A673 (cell line): ENCODE measurements around the gene RCBTB1. TPM values are rescaled to one million over a fixed set of nuclear protein-coding genes. Genes with fewer than 3 reads are reported as not detected.

Source experiments
- BruUV-seq: library from RNA; stranded (reverse); fragments of 400-500 nt; replicated peaks from 2 replicates; lab custom pipeline; 2021; lab: Mats Ljungman, UMichigan
- CTCF ChIA-PET: fragments of 300-600 bp; sonication (Branson Sonifier 250); formaldehyde crosslinking; loops from one replicate; lab custom pipeline; 2022; ENCODE audit warnings: antibody characterized with exemption; lab: Charles Lee
- POLR2A ChIA-PET: fragments of 300-600 bp; sonication (Branson Sonifier 250); formaldehyde crosslinking; loops from one replicate; lab custom pipeline; 2022; ENCODE audit warnings: antibody characterized with exemption; ENCODE audit not compliant: low non-redundant PET; lab: Charles Lee
- DNase-seq: peaks from one replicate; pipeline ENCODE4 v3.0.0-alpha.2; 2015; ENCODE audit warnings: low spot score
- H3K27ac ChIP-seq: fragments of 200-600 bp; sonication (generic); 2 replicates; pipeline ENCODE4 v1.5.1; 2016; ENCODE audit warnings: mixed run types, low read depth, mild to moderate bottlenecking, mixed read lengths, antibody characterized with exemption, low read length; ENCODE audit not compliant: poor library complexity, severe bottlenecking
- H3K27me3 ChIP-seq: fragments of 200-600 bp; sonication (generic); replicated peaks from 2 replicates; pipeline ENCODE4 v1.6.1; 2017; ENCODE audit warnings: mixed run types, low read depth, mild to moderate bottlenecking, mixed read lengths, antibody characterized with exemption, low read length; ENCODE audit not compliant: insufficient read depth, poor library complexity
- H3K36me3 ChIP-seq: fragments of 200-600 bp; sonication (generic); 2 replicates; pipeline ENCODE4 v1.6.1; 2016; ENCODE audit warnings: mixed run types, mild to moderate bottlenecking, mixed read lengths, antibody characterized with exemption, low read length; ENCODE audit not compliant: insufficient read depth, poor library complexity, severe bottlenecking
- H3K4me1 ChIP-seq: fragments of 200-600 bp; sonication (generic); 2 replicates; pipeline ENCODE4 v1.6.1; 2017; ENCODE audit warnings: mixed run types, mild to moderate bottlenecking, mixed read lengths, antibody characterized with exemption, low read length; ENCODE audit not compliant: insufficient read depth, poor library complexity, severe bottlenecking
- H3K4me3 ChIP-seq: fragments of 200-600 bp; sonication (generic); 2 replicates; pipeline ENCODE4 v1.5.1; 2016; ENCODE audit warnings: low read depth, mixed run types, mild to moderate bottlenecking, mixed read lengths, low read length; ENCODE audit not compliant: poor library complexity, severe bottlenecking
- H3K9me3 ChIP-seq: fragments of 200-600 bp; sonication (generic); 2 replicates; pipeline ENCODE4 v1.6.1; 2016; ENCODE audit warnings: mixed run types, low read depth, mild to moderate bottlenecking, mixed read lengths, antibody characterized with exemption, low read length; ENCODE audit not compliant: poor library complexity, severe bottlenecking
- EZH2 ChIP-seq: fragments of 200-600 bp; sonication (generic); IDR thresholded peaks from 2 replicates; pipeline ENCODE4 v1.6.1; 2017; ENCODE audit warnings: borderline replicate concordance, low read depth, mild to moderate bottlenecking, mixed read lengths, antibody characterized with exemption, low read length; ENCODE audit not compliant: poor library complexity, severe bottlenecking
- intact Hi-C: fragments of 100-400 bp; cut with micrococcal nuclease; formaldehyde crosslinking; loops from one replicate; pipeline ENCODE4 v1.10.0; 2022; ENCODE audit not compliant: unreplicated experiment
- total RNA-seq: library from RNA; stranded (reverse); gene quantifications from 2 replicates; pipeline ENCODE4 v1.2.3, GENCODE V29; 2021
- TF ChIP-seq, protein P1 (sequence below): fragments of 300-800, 200-600 bp; sonication (generic); conservative IDR thresholded peaks from 2 replicates; pipeline ENCODE4 v1.5.1; 2017; ENCODE audit warnings: low read depth, mild to moderate bottlenecking, antibody characterized with exemption, low read length, moderate library complexity, mixed read lengths

Gene RCBTB1
- total RNA-seq, 1 experiment from 2014 or later, result 12.7 TPM

GRCh38 chr13:49502954-49503353 lies 82.4 kb downstream of the RCBTB1 start:
- Histone ChIP-seq H3K27ac (no peak overlapping the region), H3K9me3 (no peaks in the 10 kb centered on the region), H3K4me3 (no peak overlapping the region), H3K4me1 (no peaks in the 10 kb centered on the region), H3K36me3 (no peaks in the 10 kb centered on the region), H3K27me3 (no peaks in the 10 kb centered on the region)
- intact Hi-C loops, result no loop called here
- no TSS peak for BruUV-seq
- CTCF ChIA-PET, result no interaction called here
- DNase-seq, result no peak
- TF ChIP-seq, protein P1, sequence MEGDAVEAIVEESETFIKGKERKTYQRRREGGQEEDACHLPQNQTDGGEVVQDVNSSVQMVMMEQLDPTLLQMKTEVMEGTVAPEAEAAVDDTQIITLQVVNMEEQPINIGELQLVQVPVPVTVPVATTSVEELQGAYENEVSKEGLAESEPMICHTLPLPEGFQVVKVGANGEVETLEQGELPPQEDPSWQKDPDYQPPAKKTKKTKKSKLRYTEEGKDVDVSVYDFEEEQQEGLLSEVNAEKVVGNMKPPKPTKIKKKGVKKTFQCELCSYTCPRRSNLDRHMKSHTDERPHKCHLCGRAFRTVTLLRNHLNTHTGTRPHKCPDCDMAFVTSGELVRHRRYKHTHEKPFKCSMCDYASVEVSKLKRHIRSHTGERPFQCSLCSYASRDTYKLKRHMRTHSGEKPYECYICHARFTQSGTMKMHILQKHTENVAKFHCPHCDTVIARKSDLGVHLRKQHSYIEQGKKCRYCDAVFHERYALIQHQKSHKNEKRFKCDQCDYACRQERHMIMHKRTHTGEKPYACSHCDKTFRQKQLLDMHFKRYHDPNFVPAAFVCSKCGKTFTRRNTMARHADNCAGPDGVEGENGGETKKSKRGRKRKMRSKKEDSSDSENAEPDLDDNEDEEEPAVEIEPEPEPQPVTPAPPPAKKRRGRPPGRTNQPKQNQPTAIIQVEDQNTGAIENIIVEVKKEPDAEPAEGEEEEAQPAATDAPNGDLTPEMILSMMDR, result no peak
- no peak for TF ChIP-seq EZH2
- POLR2A ChIA-PET, result no interaction called here

DNA sequence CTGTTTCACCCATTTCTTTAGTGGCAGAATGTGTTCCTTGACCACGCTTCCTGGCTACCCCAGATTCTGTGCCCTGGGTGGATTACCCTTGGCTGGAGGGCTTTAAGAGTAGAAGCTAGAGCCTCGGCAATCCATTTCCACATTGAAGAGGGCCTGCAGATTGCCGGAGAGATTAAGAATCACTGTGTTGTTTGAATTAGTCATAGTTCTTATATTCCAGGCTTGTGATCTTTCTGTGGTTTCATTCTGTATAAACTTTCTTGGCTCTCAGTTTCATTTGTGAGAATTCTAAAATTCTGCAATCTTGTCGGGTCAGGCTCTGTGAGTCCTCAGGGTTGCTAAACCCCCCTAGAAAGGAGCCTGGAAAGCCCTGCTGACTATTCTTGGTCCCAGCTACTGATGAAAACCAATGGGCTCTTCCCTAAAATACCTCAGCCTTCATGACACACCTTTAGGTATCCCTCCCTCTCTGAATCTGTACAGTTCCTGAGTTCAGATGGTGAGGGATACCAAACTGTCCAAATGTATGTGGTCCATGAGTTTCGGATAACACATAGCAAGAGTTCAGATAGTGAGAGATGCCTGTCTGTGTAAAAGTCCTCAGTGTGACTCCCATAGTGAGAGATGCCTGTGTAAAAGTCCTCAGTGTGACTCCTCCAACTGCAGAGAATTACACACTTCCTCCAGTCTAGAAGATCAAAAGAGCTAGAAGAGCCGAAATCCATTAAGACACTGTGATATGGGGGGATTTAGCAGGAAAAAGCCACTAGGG lies 85.3 kb downstream of the RCBTB1 start:
- intact Hi-C loops, result no loop called here

GRCh38 chr13:49498206-49498605 lies 87.2 kb downstream of the RCBTB1 start:
- no peak for TF ChIP-seq EZH2
- TF ChIP-seq, protein P1, result no peak
- H3K27me3 ChIP-seq, result no peaks in the 10 kb centered on the region
- no peak overlapping the region for H3K4me3 ChIP-seq
- no peak for DNase-seq
- H3K4me1 ChIP-seq, result no peaks in the 10 kb centered on the region
- ChIA-PET CTCF (no interaction called here), POLR2A (no interaction called here)
- no peaks in the 10 kb centered on the region for H3K9me3 ChIP-seq
- no peak overlapping the region for H3K27ac ChIP-seq
- H3K36me3 ChIP-seq, result no peaks in the 10 kb centered on the region
- intact Hi-C loops, result no loop called here
- no TSS peak for BruUV-seq

More for the DNA sequence above, 85.3 kb downstream of the RCBTB1 start:
- BruUV-seq, result no TSS peak
- no peak for DNase-seq
- no peak overlapping the region for H3K27ac ChIP-seq
- no peaks in the 10 kb centered on the region for H3K4me1 ChIP-seq
- ChIA-PET CTCF (no interaction called here), POLR2A (no interaction called here)
- H3K9me3 ChIP-seq, result no peaks in the 10 kb centered on the region
- no peak overlapping the region for H3K4me3 ChIP-seq
- H3K36me3 ChIP-seq, result no peaks in the 10 kb centered on the region
- H3K27me3 ChIP-seq, result no peaks in the 10 kb centered on the region
- no peak for TF ChIP-seq EZH2
- TF ChIP-seq, protein P1, result no peak
